Activated CD8-positive, alpha-beta memory T cell treated with anti-CD3 and anti-CD28 coated beads, Interleukin-2, amount 50 U/mL, for 4 hours (primary cell): ENCODE measurements around the gene CAPN15.

Source experiments
- DNase-seq: peaks from one replicate; pipeline ENCODE4 v3.0.0-alpha.2; 2020

CAPN15 gene

DNA sequence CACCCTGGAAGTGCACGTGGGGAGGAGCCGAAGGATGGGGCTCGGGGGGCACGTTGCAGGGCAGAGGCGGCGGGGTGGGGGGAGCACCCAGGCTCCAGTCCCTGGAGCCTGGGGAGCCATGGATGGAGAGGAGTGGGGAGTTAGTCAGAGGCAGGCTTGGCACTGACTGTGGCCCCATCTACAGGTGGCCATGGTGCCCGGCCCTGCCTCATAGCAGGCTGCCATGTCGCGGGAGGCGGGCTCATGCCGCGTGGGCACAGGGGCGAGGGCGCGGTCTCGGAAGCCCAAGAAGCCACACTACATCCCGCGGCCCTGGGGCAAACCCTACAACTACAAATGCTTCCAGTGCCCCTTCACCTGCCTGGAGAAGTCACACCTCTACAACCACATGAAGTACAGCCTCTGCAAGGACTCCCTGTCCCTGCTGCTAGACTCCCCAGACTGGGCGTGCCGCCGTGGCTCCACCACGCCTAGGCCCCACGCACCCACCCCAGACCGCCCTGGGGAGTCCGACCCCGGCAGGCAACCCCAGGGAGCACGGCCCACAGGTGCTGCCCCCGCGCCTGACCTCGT lies 35.6 kb downstream of the CAPN15 start:
- DNase-seq: no peak

- DNase-seq: no peak
Measured at GRCh38 chr16:564690-565418, 37.3 kb downstream of the CAPN15 start.

GRCh38 chr16:565419-566330 lies 38.2 kb downstream of the CAPN15 start:
- no peak for DNase-seq

- peak; percentile 33 for DNase-seq
Measured at GRCh38 chr16:566475-567372, 39.2 kb downstream of the CAPN15 start, which contains the start of gene NHLRC4. Gene NHLRC4, plus strand, starts transcription at chr16:567005. Its CDS starts 1,043 bp downstream, at chr16:568048.

DNA sequence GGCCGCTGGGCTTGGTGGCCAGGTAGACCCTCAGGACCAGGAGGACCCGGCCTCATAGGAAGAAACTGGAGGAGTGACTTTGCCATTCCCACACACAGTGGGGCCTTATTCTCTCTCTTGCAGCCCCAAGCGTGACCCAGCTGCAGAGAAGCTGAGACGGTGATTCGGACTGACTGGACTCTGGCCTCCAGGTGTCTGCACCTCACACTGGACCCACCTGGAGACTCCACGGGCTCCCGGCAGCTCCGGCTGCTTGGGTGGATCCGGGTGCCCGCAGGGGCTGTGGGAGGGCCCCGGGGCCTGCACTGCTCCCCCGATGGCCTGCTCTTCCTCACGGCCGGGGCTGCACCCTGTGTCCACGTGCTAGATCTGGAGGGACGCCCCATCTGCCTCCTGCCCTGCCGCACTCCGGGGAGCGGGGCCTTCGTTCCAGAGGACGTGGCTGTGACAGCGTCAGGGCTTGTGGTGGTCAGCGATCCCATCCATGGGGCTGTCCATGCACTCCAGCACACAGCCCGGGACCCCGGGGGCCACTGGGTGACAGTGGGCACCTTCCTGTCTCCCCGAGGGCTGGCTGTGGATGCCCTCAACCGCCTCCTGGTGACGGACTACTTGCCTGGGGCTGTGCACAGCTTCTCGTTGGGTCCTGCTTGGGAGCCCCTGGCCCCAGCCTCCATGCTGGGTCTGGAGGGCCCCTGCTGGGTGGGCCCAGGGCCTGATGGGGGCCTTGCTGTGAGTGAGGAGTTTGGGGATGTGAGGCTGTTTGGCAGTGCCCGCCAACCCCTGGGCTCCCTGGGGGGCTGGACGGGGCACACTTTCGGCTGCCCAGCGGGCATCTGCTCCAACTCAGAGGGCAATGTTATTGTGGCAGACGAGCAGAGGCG lies 40.1 kb downstream of the CAPN15 start:
- no peak for DNase-seq

GRCh38 chr16:568401-569258 lies 41.1 kb downstream of the CAPN15 start:
- no peak for DNase-seq

GRCh38 chr16:569445-570254 lies 42.1 kb downstream of the CAPN15 start, which contains the start of gene PIGQ:
Gene PIGQ, plus strand, starts transcription at chr16:569968. Its CDS starts 4,107 bp downstream, at chr16:574075.
- peak; percentile 64 for DNase-seq

- no peak for DNase-seq
Measured at GRCh38 chr16:572865-573650, 45.5 kb downstream of the CAPN15 start.

- no peak for DNase-seq
Measured at GRCh38 chr16:574021-574760, 46.7 kb downstream of the CAPN15 start.

DNA sequence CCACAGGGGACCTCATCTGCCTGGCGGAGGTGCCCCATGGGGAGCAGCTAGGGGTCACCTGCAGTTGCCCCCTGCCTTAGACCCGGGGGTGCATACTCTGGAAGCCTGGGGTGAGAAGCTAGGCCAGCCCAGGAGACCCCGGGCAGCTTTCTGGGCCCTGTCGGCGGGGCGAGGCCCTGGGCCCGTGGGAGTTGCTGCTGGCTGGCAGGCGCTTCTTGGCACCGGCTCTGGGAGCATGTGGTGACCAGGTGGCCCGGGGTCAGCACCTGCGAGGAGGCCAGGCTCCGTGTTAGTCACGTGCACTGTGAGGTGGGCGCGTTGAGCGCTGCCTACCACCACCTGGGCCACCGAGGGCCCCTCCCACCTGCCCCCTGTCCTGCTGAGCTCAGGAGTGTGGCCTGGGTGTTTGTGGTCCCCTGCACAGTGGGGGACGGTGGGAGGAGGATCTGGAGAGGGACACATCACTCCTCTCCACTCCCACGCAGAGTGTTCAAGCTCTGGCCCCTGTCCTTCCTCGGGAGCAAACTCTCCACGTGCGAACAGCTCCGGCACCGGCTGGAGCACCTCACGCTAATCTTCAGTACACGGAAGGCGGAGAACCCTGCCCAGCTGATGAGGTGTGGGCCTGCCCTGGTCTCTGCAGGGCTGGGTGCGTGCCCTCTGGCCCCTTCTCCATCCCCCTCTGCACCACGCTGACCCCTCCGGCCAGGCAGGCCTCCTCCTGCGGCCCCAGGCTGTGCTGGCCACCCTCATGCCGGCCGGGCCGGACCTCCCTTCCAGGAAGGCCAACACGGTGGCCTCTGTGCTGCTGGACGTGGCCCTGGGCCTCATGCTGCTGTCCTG lies 48.1 kb downstream of the CAPN15 start:
- DNase-seq: no peak

DNA sequence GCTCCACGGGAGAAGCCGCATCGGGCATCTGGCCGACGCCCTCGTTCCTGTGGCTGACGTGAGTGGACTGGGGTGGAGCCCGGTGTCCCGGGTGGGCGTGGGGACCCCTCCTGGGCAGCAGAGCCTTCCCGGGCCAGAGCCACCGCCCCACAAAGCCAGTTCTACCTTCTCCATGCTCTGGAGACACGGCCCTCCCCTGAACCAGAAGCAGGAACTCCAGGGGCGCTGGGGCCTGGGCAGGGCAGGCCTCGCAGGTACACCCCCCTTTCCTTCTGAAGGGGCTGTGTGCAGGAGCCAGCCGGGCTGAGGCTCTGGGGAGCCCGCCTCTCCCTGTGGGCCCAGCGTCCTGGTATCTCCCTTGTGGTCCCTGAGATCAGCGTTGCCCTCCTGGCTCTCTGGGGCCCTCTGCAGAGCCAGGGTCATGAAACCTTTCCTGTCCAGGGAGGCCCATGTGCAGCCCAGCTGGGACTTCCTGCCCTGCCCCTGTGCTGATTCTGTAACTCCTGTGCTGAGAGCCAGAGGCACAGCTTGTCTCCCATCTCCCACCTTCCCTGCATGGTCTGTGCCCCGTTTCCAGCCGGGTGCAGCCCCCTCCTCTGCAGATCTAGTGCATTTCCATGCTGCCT lies 48.8 kb downstream of the CAPN15 start:
- no peak for DNase-seq

DNA sequence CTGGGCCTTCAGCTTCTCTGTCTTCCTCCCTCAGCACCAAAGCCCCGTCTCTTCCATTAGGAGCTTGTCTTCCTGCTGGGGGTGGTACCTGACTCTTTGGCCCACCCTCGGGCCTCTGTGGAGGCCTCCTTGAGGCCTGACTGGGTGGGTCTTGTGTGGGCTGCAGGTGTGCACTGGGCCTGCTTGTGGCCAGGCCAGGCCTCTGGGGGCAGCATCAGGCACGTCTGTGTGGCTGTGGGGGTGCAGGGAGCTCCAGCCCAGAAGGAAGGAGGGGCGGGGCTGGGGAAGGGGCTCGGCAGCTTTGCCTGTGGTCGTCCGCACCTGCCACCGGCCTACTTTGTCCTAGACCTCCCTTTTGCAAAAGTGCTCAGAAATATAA lies 49.3 kb downstream of the CAPN15 start:
- no peak for DNase-seq

GRCh38 chr16:577796-578195 lies 50.3 kb downstream of the CAPN15 start:
- DNase-seq: no peak

DNA sequence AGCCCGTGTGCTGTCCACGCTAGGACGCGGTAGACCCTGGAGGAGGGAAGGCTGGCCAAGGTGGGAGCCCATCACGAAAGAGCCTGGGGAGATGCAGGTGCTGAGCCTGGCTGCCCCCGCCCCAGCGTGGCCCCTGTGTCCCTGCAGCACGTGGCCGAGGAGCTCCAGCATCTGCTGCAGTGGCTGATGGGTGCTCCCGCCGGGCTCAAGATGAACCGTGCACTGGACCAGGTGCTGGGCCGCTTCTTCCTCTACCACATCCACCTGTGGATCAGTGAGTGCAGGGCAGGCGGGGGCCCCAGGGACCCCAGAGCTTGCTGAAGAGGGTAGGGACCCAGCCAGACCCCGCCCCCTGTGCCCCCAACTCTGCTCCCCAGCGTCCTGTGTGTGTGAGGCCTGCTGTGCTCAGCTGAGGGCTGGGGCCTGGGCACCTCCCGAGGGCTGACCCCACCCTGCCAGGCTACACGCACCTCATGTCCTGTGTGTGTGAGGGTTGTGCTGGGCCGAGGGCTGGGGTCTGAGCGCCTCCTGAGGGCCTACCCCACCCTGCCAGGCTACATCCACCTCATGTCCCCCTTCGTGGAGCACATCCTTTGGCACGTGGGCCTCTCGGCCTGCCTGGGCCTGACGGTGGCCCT lies 50.8 kb downstream of the CAPN15 start:
- no peak for DNase-seq

DNA sequence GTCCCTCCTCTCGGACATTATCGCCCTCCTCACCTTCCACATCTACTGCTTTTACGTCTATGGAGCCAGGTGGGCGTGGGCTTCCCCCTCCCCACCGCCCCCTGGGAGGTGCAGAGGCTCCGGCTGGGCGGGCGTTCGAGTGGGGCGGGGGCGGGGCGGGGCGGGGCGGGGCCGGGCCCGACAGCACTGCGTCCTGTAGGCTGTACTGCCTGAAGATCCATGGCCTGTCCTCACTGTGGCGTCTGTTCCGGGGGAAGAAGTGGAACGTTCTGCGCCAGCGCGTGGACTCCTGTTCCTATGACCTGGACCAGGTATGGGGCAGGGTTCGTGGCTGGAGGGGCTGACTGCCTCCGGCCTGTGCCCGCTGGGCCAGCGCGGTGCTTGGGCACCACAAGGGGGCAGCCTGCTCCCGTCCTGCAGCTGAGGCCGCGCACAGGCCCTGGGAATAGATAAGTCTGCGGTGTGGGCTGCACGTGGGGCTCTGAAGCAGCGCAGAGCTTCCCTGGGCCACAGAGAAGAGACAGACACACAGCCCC lies 51.4 kb downstream of the CAPN15 start:
- DNase-seq: peak; percentile 58
